Measurements from ENCODE around the gene CABP4. TPM values are rescaled to one million over a fixed set of nuclear protein-coding genes. Genes with fewer than 3 reads are reported as not detected.

Gene CABP4
- total RNA-seq, 1 experiment from 2014 or later = not detected

DNA sequence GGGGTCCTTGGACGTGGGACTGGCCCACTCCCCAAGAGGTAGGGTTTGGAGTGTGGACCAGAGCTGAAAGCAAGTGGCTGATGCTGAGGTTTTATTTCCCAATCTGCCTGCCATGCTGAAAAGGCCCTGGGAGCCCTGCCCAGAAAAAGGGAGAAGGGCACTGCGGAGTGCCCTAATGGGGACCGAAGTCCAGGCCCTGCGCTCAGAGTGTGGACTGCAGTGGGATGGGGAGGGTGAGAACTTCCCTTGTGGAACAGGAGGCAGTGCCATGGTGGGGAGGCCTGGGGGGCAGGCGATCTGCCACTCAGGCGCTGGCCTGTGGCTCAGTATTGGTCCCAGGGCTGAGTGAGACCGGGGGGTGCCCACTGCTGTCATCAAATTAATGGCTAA lies 6.9 kb upstream of the CABP4 start:
- no TSS peak for BruUV-seq (replicated peaks)
- ATAC-seq (no peak), DNase-seq (ENCODE audit: low read depth, low spot score) (no peak)
- no peak overlapping the region for H3K27ac ChIP-seq (ENCODE audit: low read depth, low read length)
- H3K9me3 ChIP-seq (ENCODE audit: control insufficient read depth in 1 of 2, insufficient read depth in 1 of 2, low read depth in 1 of 2, low read length in 2 of 2) = no peaks in the 10 kb centered on the region
- no peak overlapping the region for H3K4me3 ChIP-seq (replicated peaks in 1 of 2; ENCODE audit: low read depth in 1 of 2, low read length in 2 of 2)
- H3K4me1 ChIP-seq (ENCODE audit: control insufficient read depth in 1 of 2, insufficient read depth in 2 of 2, low read length in 2 of 2) = peaks cover 3 to 8% of the 10 kb centered on the region in 2 experiments; a peak in 2 of 4 replicates
- ChIA-PET CTCF (no interaction called here), RAD21 (ENCODE audit: low non-redundant PET in 1 of 2, low total read pairs in 2 of 2, uncharacterized antibody in 2 of 2, unreplicated experiment in 2 of 2) (no interaction called here), POLR2A (no interaction called here)
- H3K9me2 ChIP-seq (ENCODE audit: insufficient read depth) = no peaks in the 10 kb centered on the region
- H2AFZ ChIP-seq (ENCODE audit: low read depth, low read length, poor library complexity, severe bottlenecking) = no peak overlapping the region
- H3K4me2 ChIP-seq (ENCODE audit: low read length) = no peak overlapping the region
- H4K20me1 ChIP-seq (ENCODE audit: insufficient read depth) = no peaks in the 10 kb centered on the region
- H3K9ac ChIP-seq (ENCODE audit: low read length) = no peak overlapping the region
- no peaks in the 10 kb centered on the region for H3K27me3 ChIP-seq (ENCODE audit: insufficient read depth, low read length)
- intact Hi-C loops (cut with micrococcal nuclease) = no loop called here
- TF ChIP-seq SIN3A (IDR thresholded peaks at IDR 0.05; ENCODE audit: low read depth) (no peak), TCF7L2 (IDR thresholded peaks at IDR 0.05; ENCODE audit: borderline replicate concordance, extremely low read depth, insufficient read depth, insufficient read length) (no peak), SP1 (IDR thresholded peaks at IDR 0.05; ENCODE audit: low read depth) (no peak), EGR1 (IDR thresholded peaks at IDR 0.05; ENCODE audit: low read depth) (no peak), EZH2 (IDR thresholded peaks at IDR 0.05) (no peak), ZNF274 (IDR thresholded peaks at IDR 0.05; ENCODE audit: low read depth, low read length) (no peak), POLR2AphosphoS5 (IDR thresholded peaks at IDR 0.05; ENCODE audit: low read depth, low read length) (no peak), RAD21 (IDR thresholded peaks at IDR 0.05; ENCODE audit: low read depth) (no peak), FOSL1 (IDR thresholded peaks at IDR 0.05; ENCODE audit: low read depth) (no peak), ZFX (IDR thresholded peaks at IDR 0.05) (no peak), POLR2A (IDR thresholded peaks at IDR 0.05; ENCODE audit: borderline replicate concordance, extremely low read depth, insufficient read depth, insufficient read length) (no peak), ELF1 (IDR thresholded peaks at IDR 0.05; ENCODE audit: borderline replicate concordance, low read depth) (no peak), CEBPB (IDR thresholded peaks at IDR 0.05; ENCODE audit: low read depth) (no peak), EZH2phosphoT487 (IDR thresholded peaks at IDR 0.05; ENCODE audit: borderline replicate concordance) (no peak), SRF (IDR thresholded peaks at IDR 0.05; ENCODE audit: low read depth) (no peak)
- TF ChIP-seq, protein P1, sequence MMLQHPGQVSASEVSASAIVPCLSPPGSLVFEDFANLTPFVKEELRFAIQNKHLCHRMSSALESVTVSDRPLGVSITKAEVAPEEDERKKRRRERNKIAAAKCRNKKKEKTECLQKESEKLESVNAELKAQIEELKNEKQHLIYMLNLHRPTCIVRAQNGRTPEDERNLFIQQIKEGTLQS (IDR thresholded peaks at IDR 0.05) = no peak
- TF ChIP-seq, protein P2, sequence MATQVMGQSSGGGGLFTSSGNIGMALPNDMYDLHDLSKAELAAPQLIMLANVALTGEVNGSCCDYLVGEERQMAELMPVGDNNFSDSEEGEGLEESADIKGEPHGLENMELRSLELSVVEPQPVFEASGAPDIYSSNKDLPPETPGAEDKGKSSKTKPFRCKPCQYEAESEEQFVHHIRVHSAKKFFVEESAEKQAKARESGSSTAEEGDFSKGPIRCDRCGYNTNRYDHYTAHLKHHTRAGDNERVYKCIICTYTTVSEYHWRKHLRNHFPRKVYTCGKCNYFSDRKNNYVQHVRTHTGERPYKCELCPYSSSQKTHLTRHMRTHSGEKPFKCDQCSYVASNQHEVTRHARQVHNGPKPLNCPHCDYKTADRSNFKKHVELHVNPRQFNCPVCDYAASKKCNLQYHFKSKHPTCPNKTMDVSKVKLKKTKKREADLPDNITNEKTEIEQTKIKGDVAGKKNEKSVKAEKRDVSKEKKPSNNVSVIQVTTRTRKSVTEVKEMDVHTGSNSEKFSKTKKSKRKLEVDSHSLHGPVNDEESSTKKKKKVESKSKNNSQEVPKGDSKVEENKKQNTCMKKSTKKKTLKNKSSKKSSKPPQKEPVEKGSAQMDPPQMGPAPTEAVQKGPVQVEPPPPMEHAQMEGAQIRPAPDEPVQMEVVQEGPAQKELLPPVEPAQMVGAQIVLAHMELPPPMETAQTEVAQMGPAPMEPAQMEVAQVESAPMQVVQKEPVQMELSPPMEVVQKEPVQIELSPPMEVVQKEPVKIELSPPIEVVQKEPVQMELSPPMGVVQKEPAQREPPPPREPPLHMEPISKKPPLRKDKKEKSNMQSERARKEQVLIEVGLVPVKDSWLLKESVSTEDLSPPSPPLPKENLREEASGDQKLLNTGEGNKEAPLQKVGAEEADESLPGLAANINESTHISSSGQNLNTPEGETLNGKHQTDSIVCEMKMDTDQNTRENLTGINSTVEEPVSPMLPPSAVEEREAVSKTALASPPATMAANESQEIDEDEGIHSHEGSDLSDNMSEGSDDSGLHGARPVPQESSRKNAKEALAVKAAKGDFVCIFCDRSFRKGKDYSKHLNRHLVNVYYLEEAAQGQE (IDR thresholded peaks at IDR 0.05; ENCODE audit: low read depth) = no peak
- TF ChIP-seq, protein P3, sequence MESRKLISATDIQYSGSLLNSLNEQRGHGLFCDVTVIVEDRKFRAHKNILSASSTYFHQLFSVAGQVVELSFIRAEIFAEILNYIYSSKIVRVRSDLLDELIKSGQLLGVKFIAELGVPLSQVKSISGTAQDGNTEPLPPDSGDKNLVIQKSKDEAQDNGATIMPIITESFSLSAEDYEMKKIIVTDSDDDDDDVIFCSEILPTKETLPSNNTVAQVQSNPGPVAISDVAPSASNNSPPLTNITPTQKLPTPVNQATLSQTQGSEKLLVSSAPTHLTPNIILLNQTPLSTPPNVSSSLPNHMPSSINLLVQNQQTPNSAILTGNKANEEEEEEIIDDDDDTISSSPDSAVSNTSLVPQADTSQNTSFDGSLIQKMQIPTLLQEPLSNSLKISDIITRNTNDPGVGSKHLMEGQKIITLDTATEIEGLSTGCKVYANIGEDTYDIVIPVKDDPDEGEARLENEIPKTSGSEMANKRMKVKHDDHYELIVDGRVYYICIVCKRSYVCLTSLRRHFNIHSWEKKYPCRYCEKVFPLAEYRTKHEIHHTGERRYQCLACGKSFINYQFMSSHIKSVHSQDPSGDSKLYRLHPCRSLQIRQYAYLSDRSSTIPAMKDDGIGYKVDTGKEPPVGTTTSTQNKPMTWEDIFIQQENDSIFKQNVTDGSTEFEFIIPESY (IDR thresholded peaks at IDR 0.05; ENCODE audit: extremely low read depth, insufficient replicate concordance, low read length) = no peak
- TF ChIP-seq, protein P4, sequence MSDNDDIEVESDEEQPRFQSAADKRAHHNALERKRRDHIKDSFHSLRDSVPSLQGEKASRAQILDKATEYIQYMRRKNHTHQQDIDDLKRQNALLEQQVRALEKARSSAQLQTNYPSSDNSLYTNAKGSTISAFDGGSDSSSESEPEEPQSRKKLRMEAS (IDR thresholded peaks at IDR 0.05) = no peak
- TF ChIP-seq, protein P5, sequence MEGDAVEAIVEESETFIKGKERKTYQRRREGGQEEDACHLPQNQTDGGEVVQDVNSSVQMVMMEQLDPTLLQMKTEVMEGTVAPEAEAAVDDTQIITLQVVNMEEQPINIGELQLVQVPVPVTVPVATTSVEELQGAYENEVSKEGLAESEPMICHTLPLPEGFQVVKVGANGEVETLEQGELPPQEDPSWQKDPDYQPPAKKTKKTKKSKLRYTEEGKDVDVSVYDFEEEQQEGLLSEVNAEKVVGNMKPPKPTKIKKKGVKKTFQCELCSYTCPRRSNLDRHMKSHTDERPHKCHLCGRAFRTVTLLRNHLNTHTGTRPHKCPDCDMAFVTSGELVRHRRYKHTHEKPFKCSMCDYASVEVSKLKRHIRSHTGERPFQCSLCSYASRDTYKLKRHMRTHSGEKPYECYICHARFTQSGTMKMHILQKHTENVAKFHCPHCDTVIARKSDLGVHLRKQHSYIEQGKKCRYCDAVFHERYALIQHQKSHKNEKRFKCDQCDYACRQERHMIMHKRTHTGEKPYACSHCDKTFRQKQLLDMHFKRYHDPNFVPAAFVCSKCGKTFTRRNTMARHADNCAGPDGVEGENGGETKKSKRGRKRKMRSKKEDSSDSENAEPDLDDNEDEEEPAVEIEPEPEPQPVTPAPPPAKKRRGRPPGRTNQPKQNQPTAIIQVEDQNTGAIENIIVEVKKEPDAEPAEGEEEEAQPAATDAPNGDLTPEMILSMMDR (IDR thresholded peaks at IDR 0.05 in 2 of 3, conservative IDR thresholded peaks at IDR 0.05 in 1 of 3; ENCODE audit: borderline replicate concordance in 1 of 3, insufficient read depth in 1 of 3, low read depth in 2 of 3, low read length in 2 of 3) = no peak
- H3K79me2 ChIP-seq (ENCODE audit: insufficient read depth, low read length) = no peaks in the 10 kb centered on the region
- no peaks in the 10 kb centered on the region for H3K36me3 ChIP-seq (ENCODE audit: control insufficient read depth in 1 of 2, insufficient read depth in 2 of 2, low read length in 2 of 2)

Data from HCT116 (cell line).